ENCODE measurements around the gene PITPNM2. TPM values are rescaled to one million over a fixed set of nuclear protein-coding genes. Genes with fewer than 3 reads are reported as not detected.

Gene PITPNM2
- total and polyA plus RNA-seq, 2 experiments from 2014 or later, result 0.82 to 3.0 TPM

GRCh38 chr12:123145211-123145610 is 5.7 kb downstream of the PITPNM2 start:
- Mint-ChIP-seq H3K27ac (no peak overlapping the region), H3K4me1 (peaks cover 34% of the 10 kb centered on the region), H3K9me3 (0 out of 3 replicates have a peak, but pooled peaks cover 3% of the 10 kb centered on the region), H3K27me3 (ENCODE audit: insufficient read depth, low read depth, poor library complexity) (peaks cover 35% of the 10 kb centered on the region), H3K36me3 (ENCODE audit: low read depth) (no peaks in the 10 kb centered on the region; the same call in 2 of the 3 replicates), H3K4me3 (no peak overlapping the region)
- ATAC-seq (no peak), DNase-seq (ENCODE audit: low spot score) (no peak)
- Histone ChIP-seq H4K20me1 (replicated peaks; ENCODE audit: insufficient read depth) (0 out of 2 replicates have a peak, but pooled peaks cover 5% of the 10 kb centered on the region), H2AFZ (no peak overlapping the region), H3F3A (replicated peaks; ENCODE audit: low read depth) (peaks cover 7% of the 10 kb centered on the region; the same call in 1 of the 2 replicates), H3K27me3 (ENCODE audit: insufficient read depth) (peaks cover 32% of the 10 kb centered on the region), H3K9me2 (ENCODE audit: insufficient read depth) (no peaks in the 10 kb centered on the region), H3K4me2 (no peak overlapping the region), H3K4me1 (ENCODE audit: insufficient read depth) (peaks cover 16% of the 10 kb centered on the region), H3K27ac (ENCODE audit: low read depth) (no peak overlapping the region), H3K79me2 (replicated peaks; ENCODE audit: insufficient read depth) (no peaks in the 10 kb centered on the region), H3K4me3 (no peak overlapping the region), H3K36me3 (ENCODE audit: insufficient read depth) (no peaks in the 10 kb centered on the region; the same call in 1 of the 2 replicates)
- TF ChIP-seq POLR2AphosphoS5 (IDR thresholded peaks at IDR 0.05; ENCODE audit: low read depth), result no peak
- TF ChIP-seq ZNF114 (CRISPR knock-in tag; IDR thresholded peaks at IDR 0.05), result no peak
- no peak for TF ChIP-seq CTCF (conservative IDR thresholded peaks at IDR 0.05; ENCODE audit: low read depth in 2 of 2)
- TF ChIP-seq ETS1 (IDR thresholded peaks at IDR 0.05), result no peak

- Histone ChIP-seq H2AFZ (no peak overlapping the region), H3K36me3 (ENCODE audit: insufficient read depth) (no peaks in the 10 kb centered on the region; the same call in 1 of the 2 replicates), H3K27ac (ENCODE audit: low read depth) (no peak overlapping the region), H3K9me2 (ENCODE audit: insufficient read depth) (no peaks in the 10 kb centered on the region), H3K4me1 (ENCODE audit: insufficient read depth) (peaks cover 13% of the 10 kb centered on the region), H4K20me1 (replicated peaks; ENCODE audit: insufficient read depth) (0 out of 2 replicates have a peak, but pooled peaks cover 5% of the 10 kb centered on the region), H3K4me2 (no peak overlapping the region), H3F3A (replicated peaks; ENCODE audit: low read depth) (no peaks in the 10 kb centered on the region; the same call in 1 of the 2 replicates), H3K4me3 (no peak overlapping the region), H3K79me2 (replicated peaks; ENCODE audit: insufficient read depth) (no peaks in the 10 kb centered on the region), H3K27me3 (ENCODE audit: insufficient read depth) (peaks cover 19% of the 10 kb centered on the region)
- Mint-ChIP-seq H3K36me3 (ENCODE audit: low read depth) (no peaks in the 10 kb centered on the region), H3K27ac (no peak overlapping the region), H3K4me3 (no peak overlapping the region; the same call in 2 of the 3 replicates), H3K27me3 (ENCODE audit: insufficient read depth, low read depth, poor library complexity) (peaks cover 25% of the 10 kb centered on the region), H3K9me3 (no peaks in the 10 kb centered on the region), H3K4me1 (peaks cover 34% of the 10 kb centered on the region)
- DNase-seq (ENCODE audit: low spot score) (no peak), ATAC-seq (no peak)
- TF ChIP-seq JUNB (IDR thresholded peaks at IDR 0.05; ENCODE audit: unreplicated experiment) (no peak), REST (IDR thresholded peaks at IDR 0.05; ENCODE audit: unreplicated experiment) (no peak), POLR2AphosphoS5 (IDR thresholded peaks at IDR 0.05; ENCODE audit: low read depth) (no peak), ZNF462 (CRISPR knock-in tag; IDR thresholded peaks at IDR 0.05) (no peak)
These were observed 7.0 kb downstream of the PITPNM2 start for GRCh38 chr12:123143736-123144461.

Measured in GM23338 (cell line).